ENCODE results near the gene GADD45A. TPM values are rescaled to one million over a fixed set of nuclear protein-coding genes. Genes with fewer than 3 reads are reported as not detected.
A peak's percentile ranks its signal among the peaks of the same experiment; 100 is the strongest.

The GADD45A gene
- total RNA-seq, 1 donor from 2014 or later: 48.1 TPM

- DNase-seq (no peak), ATAC-seq (ENCODE audit: poor library complexity) (peak; percentile 53)
- intact Hi-C loops (cut with DNase I): no loop called here
Observed at GRCh38 chr1:67732750-67733151, 47.8 kb downstream of the GADD45A start.

DNA sequence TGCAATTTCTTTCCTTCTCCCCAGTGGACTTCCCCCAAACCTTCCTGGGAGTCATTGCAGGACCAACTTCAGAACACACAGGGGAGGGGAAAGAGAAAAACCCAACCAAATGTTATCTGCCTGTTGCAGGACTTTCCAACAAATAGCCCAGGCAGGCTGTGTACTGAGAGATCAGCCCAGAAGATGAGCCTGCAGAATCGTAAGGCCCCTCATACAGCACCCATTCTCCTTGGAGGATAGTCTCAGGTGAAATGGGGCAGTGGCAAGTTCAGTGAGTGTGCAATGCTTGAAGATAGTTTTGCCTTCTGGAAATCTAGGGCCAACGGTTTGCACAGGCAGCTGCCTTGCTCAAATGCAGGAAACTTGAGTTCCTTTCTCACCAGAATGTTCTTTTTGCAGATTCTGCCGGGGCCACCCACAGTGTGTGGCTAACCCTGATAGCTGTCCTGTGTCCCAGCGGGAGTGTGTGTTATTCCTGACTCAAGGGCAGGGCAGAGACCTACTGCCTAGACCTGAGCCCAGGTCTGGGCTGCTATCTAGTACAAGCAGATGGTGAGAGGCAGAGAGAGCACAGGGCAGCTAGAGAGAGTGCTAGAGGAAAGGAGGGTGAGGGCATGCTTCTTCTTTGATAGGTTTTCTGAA, 48.8 kb downstream of the GADD45A start:
- intact Hi-C loops (cut with DNase I): no loop called here
- DNase-seq: no peak
- no peak for ATAC-seq (ENCODE audit: poor library complexity)

DNA sequence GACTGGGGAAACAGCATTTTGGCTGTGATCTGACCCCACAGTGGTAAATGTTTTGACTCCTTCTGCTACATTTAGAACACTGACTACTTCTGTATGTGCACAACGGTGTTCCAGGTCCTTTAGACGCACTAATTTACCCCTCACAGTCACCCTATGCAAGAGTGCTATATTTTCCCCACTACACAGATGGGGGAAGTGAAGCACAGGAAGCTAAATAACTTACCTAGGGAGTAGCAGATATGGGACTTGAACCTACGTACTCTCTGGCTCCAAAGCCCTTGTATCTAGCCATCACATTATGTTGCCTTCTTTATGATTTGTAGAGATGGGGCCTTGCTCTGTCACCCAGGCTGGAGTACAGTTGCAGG, 49.3 kb downstream of the GADD45A start:
- ATAC-seq (ENCODE audit: poor library complexity) (no peak), DNase-seq (no peak)
- intact Hi-C loops (cut with DNase I): no loop called here

DNA sequence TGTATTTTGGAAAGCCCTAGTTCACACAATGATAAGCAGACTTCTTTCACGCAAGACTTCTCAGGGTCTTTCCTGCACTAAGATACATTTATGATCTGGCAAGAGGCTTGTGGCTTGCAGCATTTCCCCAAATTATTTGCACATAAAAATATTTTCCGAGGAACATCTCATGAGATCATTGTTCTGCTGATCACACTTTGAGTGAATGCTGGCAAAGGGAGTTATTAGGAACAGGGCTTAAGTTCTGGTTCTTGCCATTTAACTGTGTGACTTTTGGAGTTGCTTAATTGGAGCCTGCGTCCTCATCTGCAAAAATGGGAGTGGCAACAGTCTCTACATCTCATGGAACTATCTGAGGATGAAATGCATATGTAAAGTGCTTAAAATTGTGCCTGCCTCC, 50.2 kb downstream of the GADD45A start:
- DNase-seq (no peak), ATAC-seq (ENCODE audit: poor library complexity) (no peak)
- intact Hi-C loops (cut with DNase I): no loop called here

- intact Hi-C loops (cut with DNase I): no loop called here
- DNase-seq: peak; percentile 75
- ATAC-seq (ENCODE audit: poor library complexity): peak; percentile 80
Observed at GRCh38 chr1:67735806-67736627, 51.0 kb downstream of the GADD45A start.

DNA sequence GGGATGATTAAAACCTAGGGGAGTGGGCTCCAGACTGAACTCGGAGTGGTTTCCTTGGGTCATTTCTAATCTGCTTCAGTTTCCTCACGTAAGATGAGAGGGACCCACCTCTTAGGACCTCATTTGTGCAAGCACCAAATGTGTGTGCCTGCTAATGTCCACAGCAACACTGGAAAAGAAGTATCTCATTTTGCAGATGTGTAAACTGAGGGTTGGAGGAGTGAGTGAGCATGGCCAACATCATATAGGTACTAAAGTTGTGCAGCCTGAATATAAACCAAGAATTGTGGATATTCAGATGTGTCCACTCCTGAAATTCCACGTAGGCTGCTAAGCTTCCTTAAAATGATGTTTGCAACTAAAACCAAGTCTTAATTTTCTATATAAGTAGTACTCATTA, 51.7 kb downstream of the GADD45A start:
- DNase-seq (no peak), ATAC-seq (ENCODE audit: poor library complexity) (no peak)
- intact Hi-C loops (cut with DNase I): no loop called here

- DNase-seq (no peak), ATAC-seq (ENCODE audit: poor library complexity) (no peak)
- intact Hi-C loops (cut with DNase I): no loop called here
Observed at GRCh38 chr1:67737875-67738274, 52.9 kb downstream of the GADD45A start.

Other genes starting within 250 kb of the GADD45A start
- 31.9 TPM for gene GNG12, start 148.3 kb downstream of the GADD45A start, total RNA-seq